Vagina (tissue), 2 donors: ENCODE results near the gene PTK6. TPM values are rescaled to one million over a fixed set of nuclear protein-coding genes. Genes with fewer than 3 reads are reported as not detected.

Experiments used
- DNase-seq, 2 donors: peaks; one replicate each; pipeline ENCODE4 v3.0.0-alpha.2; 2017; ENCODE audit errors: extremely low spot score in 2 of 2
- H3K27ac ChIP-seq: fragments of 200-600 bp; sonication (generic); one replicate; pipeline ENCODE4 v1.5.1; 2019
- H3K27me3 ChIP-seq: fragments of 200-600 bp; sonication (generic); one replicate; pipeline ENCODE4 v1.5.1; 2019
- H3K36me3 ChIP-seq, 2 donors: fragments of 200-600 bp; sonication (generic); one replicate each; pipeline ENCODE4 v1.5.1; 2017 to 2019
- H3K4me1 ChIP-seq: fragments of 200-600 bp; sonication (generic); one replicate; pipeline ENCODE4 v1.5.1; 2019
- H3K4me3 ChIP-seq, 2 donors: fragments of 200-600 bp; sonication (generic); 1 replicate in 1 of 2; 2 replicates in 1 of 2; pipeline ENCODE4 v1.5.1; 2016 to 2019
- H3K9me3 ChIP-seq: fragments of 200-600 bp; sonication (generic); one replicate; pipeline ENCODE4 v1.5.1; 2019
- CTCF ChIP-seq, 3 experiments: fragments of 450-650 bp in 2 of 3; fragments of 200-600 bp in 1 of 3; sonication (generic) in 1 of 3; IDR thresholded peaks; one replicate each; pipeline ENCODE4 v1.5.1; 2017 to 2019; ENCODE audit warnings: antibody characterized with exemption in 3 of 3, mild to moderate bottlenecking in 2 of 3, moderate library complexity in 2 of 3
- POLR2A ChIP-seq, 2 donors: fragments of 450-650 bp; IDR thresholded peaks; one replicate each; pipeline ENCODE4 v1.6.1; 2017; ENCODE audit warnings: antibody characterized with exemption in 2 of 2, mild to moderate bottlenecking in 2 of 2, moderate library complexity in 2 of 2
- POLR2AphosphoS5 ChIP-seq, 2 donors: sonication (generic); formaldehyde crosslinking; IDR thresholded peaks; one replicate each; pipeline ENCODE4 v1.9.0; 2017; ENCODE audit warnings: antibody characterized with exemption in 2 of 2, mild to moderate bottlenecking in 2 of 2, low read depth in 1 of 2; ENCODE audit not compliant: insufficient read depth in 1 of 2
- intact Hi-C: fragments of 100-400 bp; cut with DNase I; formaldehyde crosslinking; loops from one replicate; pipeline ENCODE4 v1.15.1; 2023
- total RNA-seq: library from RNA; depleted of rRNA; stranded (reverse); fragments of >200 nt; gene quantifications from one replicate; pipeline ENCODE4 v1.2.3, GENCODE V29; 2016

PTK6 gene
- total RNA-seq, 1 donor from 2014 or later = 25.8 TPM

- H3K27me3 ChIP-seq = no peaks in the 10 kb centered on the region
- TF ChIP-seq POLR2AphosphoS5 (IDR thresholded peaks at IDR 0.05; ENCODE audit: insufficient read depth in 1 of 2, low read depth in 1 of 2) (no peak), CTCF (IDR thresholded peaks at IDR 0.05) (no peak), POLR2A (IDR thresholded peaks at IDR 0.05) (no peak)
- no peak overlapping the region for H3K4me3 ChIP-seq
- peaks cover 0 to 47% of the 10 kb centered on the region in 2 donors for H3K36me3 ChIP-seq
- no peaks in the 10 kb centered on the region for H3K4me1 ChIP-seq
- no peaks in the 10 kb centered on the region for H3K9me3 ChIP-seq
- DNase-seq = no peak
- intact Hi-C loops = no loop called here
- no peak overlapping the region for H3K27ac ChIP-seq
These were observed 27.0 kb upstream of the PTK6 start for GRCh38 chr20:63564036-63564810.

GRCh38 chr20:63563225-63563935 is 26.2 kb upstream of the PTK6 start:
- TF ChIP-seq POLR2AphosphoS5 (IDR thresholded peaks at IDR 0.05; ENCODE audit: insufficient read depth in 1 of 2, low read depth in 1 of 2) (no peak), POLR2A (IDR thresholded peaks at IDR 0.05) (no peak), CTCF (IDR thresholded peaks at IDR 0.05) (no peak)
- Histone ChIP-seq H3K27ac (no peak overlapping the region), H3K4me1 (no peaks in the 10 kb centered on the region), H3K27me3 (no peaks in the 10 kb centered on the region), H3K36me3 (peaks cover 0 to 47% of the 10 kb centered on the region in 2 donors), H3K9me3 (no peaks in the 10 kb centered on the region), H3K4me3 (no peak overlapping the region)
- no peak for DNase-seq
- intact Hi-C loops = no loop called here

- Histone ChIP-seq H3K36me3 (peaks cover 0 to 47% of the 10 kb centered on the region in 2 donors), H3K4me1 (no peaks in the 10 kb centered on the region), H3K27ac (no peak overlapping the region), H3K27me3 (no peaks in the 10 kb centered on the region), H3K9me3 (no peaks in the 10 kb centered on the region), H3K4me3 (no peak overlapping the region)
- TF ChIP-seq POLR2A (IDR thresholded peaks at IDR 0.05) (no peak), POLR2AphosphoS5 (IDR thresholded peaks at IDR 0.05; ENCODE audit: insufficient read depth in 1 of 2, low read depth in 1 of 2) (no peak), CTCF (IDR thresholded peaks at IDR 0.05) (no peak)
- intact Hi-C loops = no loop called here
- DNase-seq = no peak
These were observed 25.5 kb upstream of the PTK6 start for GRCh38 chr20:63562461-63563224.

GRCh38 chr20:63561624-63562396 is 24.6 kb upstream of the PTK6 start:
- intact Hi-C loops = no loop called here
- DNase-seq = no peak
- Histone ChIP-seq H3K4me1 (no peaks in the 10 kb centered on the region), H3K27ac (no peak overlapping the region), H3K4me3 (no peak overlapping the region), H3K36me3 (peaks cover 0 to 47% of the 10 kb centered on the region in 2 donors), H3K9me3 (no peaks in the 10 kb centered on the region), H3K27me3 (no peaks in the 10 kb centered on the region)
- no peak for TF ChIP-seq CTCF (IDR thresholded peaks at IDR 0.05)
- no peak for TF ChIP-seq POLR2A (IDR thresholded peaks at IDR 0.05)
- no peak for TF ChIP-seq POLR2AphosphoS5 (IDR thresholded peaks at IDR 0.05; ENCODE audit: insufficient read depth in 1 of 2, low read depth in 1 of 2)
